Measurements from ENCODE around the gene AGFG2. TPM values are rescaled to one million over a fixed set of nuclear protein-coding genes. Genes with fewer than 3 reads are reported as not detected.

AGFG2 gene
- total and polyA plus RNA-seq, 10 of the 15 experiments (the other 5 are each of a cell fraction or from before 2014, with no cell fraction given): 0.90 to 71.5 (median 25.4) TPM

GRCh38 chr7:100545360-100546128 lies 6.5 kb downstream of the AGFG2 start:
- in situ Hi-C loops (cut with MboI): no loop called here
- Histone ChIP-seq H3K4me3 (peak overlapping the region; percentile 56), H3K27ac (ENCODE audit: control insufficient read depth, insufficient read depth) (peak overlapping the region; percentile 99), H3K4me2 (ENCODE audit: control insufficient read depth, insufficient read depth) (peak overlapping the region; percentile 88), H3K27me3 (replicated peaks in 1 of 2; ENCODE audit: control insufficient read depth in 2 of 2, insufficient read depth in 2 of 2, low read length in 1 of 2) (no peaks in the 10 kb centered on the region), H4K20me1 (ENCODE audit: control insufficient read depth, insufficient read depth) (no peaks in the 10 kb centered on the region), H3K36me3 (ENCODE audit: control insufficient read depth in 2 of 2, insufficient read depth in 2 of 2, low read length in 1 of 2) (peaks cover 0 to 12% of the 10 kb centered on the region in 2 experiments; a peak in 3 of 4 replicates), H3K4me1 (ENCODE audit: control insufficient read depth, insufficient read depth, low read length) (peaks cover 75% of the 10 kb centered on the region), H3K9me3 (replicated peaks; ENCODE audit: control insufficient read depth, insufficient read depth, low read length) (no peaks in the 10 kb centered on the region), H3K9ac (ENCODE audit: control insufficient read depth, insufficient read depth, low read length) (peak overlapping the region; percentile 52), H3K79me2 (ENCODE audit: control insufficient read depth, insufficient read depth, low read length) (peaks cover 75% of the 10 kb centered on the region), H2AFZ (ENCODE audit: control insufficient read depth, low read depth, low read length) (no peak overlapping the region)
- RAD21 ChIA-PET (ENCODE audit: unreplicated experiment): interaction anchor here (1.2 to 11.5 kb wide), 7 partner anchors 15 to 67 kb away, joined by 4 to 90 read pairs (median 12); partner anchors contain the start of genes FBXO24, LRCH4 and TSC22D4
- SMC1A ChIA-PET (ENCODE audit: uncharacterized antibody, unreplicated experiment): interaction anchor here (0.8 to 10.6 kb wide), 10 partner anchors 10 to 147 kb away, joined by 3 to 127 read pairs (median 5); partner anchors contain the start of gene TSC22D4
- no TSS peak for BruUV-seq (replicated peaks)
- intact Hi-C loops (cut with micrococcal nuclease; ENCODE audit: unreplicated experiment): loop anchor here (5.0 to 10.0 kb wide), 2 partner anchors 68 to 181 kb away; partner anchors contain the start of gene TSC22D4
- DNase-seq (ENCODE audit: low read depth, low spot score) (peak; percentile 83), ATAC-seq (peak; percentile 76), FAIRE-seq (no peak)
- 0% methylated on average over 3 of the region's 3 CpGs for WGBS (ENCODE audit: insufficient coverage, insufficient replicate concordance, low lambda C conversion rate, missing lambda C conversion rate)
- CTCF ChIA-PET: interaction anchor here (0.6 to 7.9 kb wide), 9 partner anchors 10 to 147 kb away, joined by 3 to 101 read pairs (median 3); no protein-coding TSS in a partner anchor
- POLR2A ChIA-PET: interaction anchor here (0.6 to 7.1 kb wide), 11 partner anchors 10 to 598 kb away, joined by 3 to 47 read pairs (median 4); partner anchors contain the start of genes FBXO24, LRCH4, MOSPD3 and TSC22D4
- TF ChIP-seq ZNF384 (IDR thresholded peaks at IDR 0.05; ENCODE audit: borderline replicate concordance, low read depth, low read length): no peak
- TF ChIP-seq WRNIP1 (IDR thresholded peaks at IDR 0.05; ENCODE audit: borderline replicate concordance, low read depth, low read length): no peak
- peak; percentile 63 for TF ChIP-seq POLR2A (IDR thresholded peaks at IDR 0.05; ENCODE audit: low read depth, low read length)
- no peak for TF ChIP-seq BMI1 (IDR thresholded peaks at IDR 0.05; ENCODE audit: borderline replicate concordance)
- TF ChIP-seq SP1 (IDR thresholded peaks at IDR 0.05; ENCODE audit: low read depth, low read length): peak; percentile 45
- TF ChIP-seq SMAD1 (IDR thresholded peaks at IDR 0.05; ENCODE audit: low read depth, partially characterized antibody): no peak
- no peak for TF ChIP-seq MEF2A (IDR thresholded peaks at IDR 0.05; ENCODE audit: insufficient read depth, low read depth, low read length)
- TF ChIP-seq MXI1 (IDR thresholded peaks at IDR 0.05; ENCODE audit: low read depth, low read length): no peak; the same call in 1 of the 2 replicates
- TF ChIP-seq CBX3 (IDR thresholded peaks at IDR 0.05; ENCODE audit: borderline replicate concordance, low read depth): no peak
- TF ChIP-seq KAT2A (conservative IDR thresholded peaks at IDR 0.05; ENCODE audit: control insufficient read depth, low read depth, low read length): no peak
- no peak for TF ChIP-seq FOXM1 (IDR thresholded peaks at IDR 0.05; ENCODE audit: low read depth, low read length)
- TF ChIP-seq MEF2B (IDR thresholded peaks at IDR 0.05; ENCODE audit: partially characterized antibody, poor library complexity, severe bottlenecking): peak; percentile 10
- TF ChIP-seq DPF2 (IDR thresholded peaks at IDR 0.05): no peak; the same call in 1 of the 2 replicates
- no peak for TF ChIP-seq CHD1 (IDR thresholded peaks at IDR 0.05; ENCODE audit: low read depth, low read length)
- no peak for TF ChIP-seq CEBPB (IDR thresholded peaks at IDR 0.05; ENCODE audit: borderline replicate concordance in 1 of 2, low read depth in 2 of 2, low read length in 2 of 2)
- peak; percentile 68 for TF ChIP-seq POLR2AphosphoS5 (IDR thresholded peaks at IDR 0.05; ENCODE audit: low read length)
- TF ChIP-seq NKRF (conservative IDR thresholded peaks at IDR 0.05): no peak
- TF ChIP-seq ATF7 (IDR thresholded peaks at IDR 0.05; ENCODE audit: low read depth): peak; percentile 69

Measured in GM12878 (cell line).